ENCODE data around the gene RAPGEF1.
"Not testable (repeated sequence)": the region's sequence is repeated elsewhere in the genome, so short reads cannot be mapped to it uniquely, and the experiment has no call there.

The RAPGEF1 gene

DNA sequence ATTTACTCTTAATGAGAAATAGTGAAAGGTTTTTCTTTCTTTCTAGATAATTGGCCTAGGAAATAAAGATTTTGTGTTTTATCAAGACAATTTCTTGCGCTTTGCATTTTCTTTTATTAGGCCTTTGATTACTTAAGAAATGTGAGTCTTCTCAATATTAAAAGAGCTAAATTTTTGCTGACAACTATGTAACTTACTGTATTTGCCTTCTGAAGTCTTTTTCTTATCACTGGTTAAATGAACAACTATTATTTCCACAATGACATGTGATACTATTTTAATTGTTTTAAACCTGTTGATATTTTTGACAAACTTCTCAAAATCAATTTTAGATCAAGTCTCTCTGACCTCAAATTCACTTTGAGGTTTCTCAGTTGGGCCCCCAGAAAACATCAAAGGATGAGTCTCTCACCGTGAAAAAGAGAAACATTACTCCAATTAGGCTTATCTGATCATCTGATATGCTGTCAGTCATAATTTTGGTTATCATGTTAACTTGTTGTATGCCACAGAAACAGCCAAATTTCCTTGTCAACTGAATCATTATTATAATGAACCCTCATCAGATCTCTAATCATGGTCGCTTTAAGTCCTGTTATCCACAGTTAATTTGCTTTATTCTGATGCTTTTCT lies 48.8 kb downstream of the RAPGEF1 start:
- in situ Hi-C loops (cut with HindIII; ENCODE audit: low sequenced_read_pairs), result no loop called here
- DNase-seq (ENCODE audit: low read depth), result no peak
- TF ChIP-seq, protein P1, sequence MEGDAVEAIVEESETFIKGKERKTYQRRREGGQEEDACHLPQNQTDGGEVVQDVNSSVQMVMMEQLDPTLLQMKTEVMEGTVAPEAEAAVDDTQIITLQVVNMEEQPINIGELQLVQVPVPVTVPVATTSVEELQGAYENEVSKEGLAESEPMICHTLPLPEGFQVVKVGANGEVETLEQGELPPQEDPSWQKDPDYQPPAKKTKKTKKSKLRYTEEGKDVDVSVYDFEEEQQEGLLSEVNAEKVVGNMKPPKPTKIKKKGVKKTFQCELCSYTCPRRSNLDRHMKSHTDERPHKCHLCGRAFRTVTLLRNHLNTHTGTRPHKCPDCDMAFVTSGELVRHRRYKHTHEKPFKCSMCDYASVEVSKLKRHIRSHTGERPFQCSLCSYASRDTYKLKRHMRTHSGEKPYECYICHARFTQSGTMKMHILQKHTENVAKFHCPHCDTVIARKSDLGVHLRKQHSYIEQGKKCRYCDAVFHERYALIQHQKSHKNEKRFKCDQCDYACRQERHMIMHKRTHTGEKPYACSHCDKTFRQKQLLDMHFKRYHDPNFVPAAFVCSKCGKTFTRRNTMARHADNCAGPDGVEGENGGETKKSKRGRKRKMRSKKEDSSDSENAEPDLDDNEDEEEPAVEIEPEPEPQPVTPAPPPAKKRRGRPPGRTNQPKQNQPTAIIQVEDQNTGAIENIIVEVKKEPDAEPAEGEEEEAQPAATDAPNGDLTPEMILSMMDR (IDR thresholded peaks at IDR 0.05; ENCODE audit: low read depth, low read length, missing control alignments), result no peak
- no peak overlapping the region for H3K4me3 ChIP-seq (ENCODE audit: low read depth, low read length)

DNA sequence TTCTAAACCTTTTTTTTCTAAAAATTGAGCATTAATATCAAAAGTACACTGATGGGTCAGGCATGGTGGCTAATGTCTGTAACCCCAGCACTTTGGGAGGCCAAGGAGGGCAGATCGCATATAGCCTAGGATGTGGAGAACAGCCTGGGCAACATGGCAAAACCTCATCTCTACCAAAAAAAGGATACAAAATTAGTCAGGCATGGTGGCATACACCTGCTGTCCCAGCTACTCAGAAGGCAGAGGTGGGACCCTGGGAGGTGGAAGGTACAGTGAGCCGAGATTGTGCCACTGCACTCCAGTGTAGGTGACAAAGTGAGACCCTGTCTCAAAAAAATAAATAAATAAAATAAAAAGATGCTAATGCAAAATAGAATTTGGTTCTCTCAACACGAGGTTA lies 49.4 kb downstream of the RAPGEF1 start:
- TF ChIP-seq, protein P1 (IDR thresholded peaks at IDR 0.05; ENCODE audit: low read depth, low read length, missing control alignments), result no peak
- in situ Hi-C loops (cut with HindIII; ENCODE audit: low sequenced_read_pairs), result no loop called here
- no peak overlapping the region for H3K4me3 ChIP-seq (ENCODE audit: low read depth, low read length)
- no peak for DNase-seq (ENCODE audit: low read depth)

DNA sequence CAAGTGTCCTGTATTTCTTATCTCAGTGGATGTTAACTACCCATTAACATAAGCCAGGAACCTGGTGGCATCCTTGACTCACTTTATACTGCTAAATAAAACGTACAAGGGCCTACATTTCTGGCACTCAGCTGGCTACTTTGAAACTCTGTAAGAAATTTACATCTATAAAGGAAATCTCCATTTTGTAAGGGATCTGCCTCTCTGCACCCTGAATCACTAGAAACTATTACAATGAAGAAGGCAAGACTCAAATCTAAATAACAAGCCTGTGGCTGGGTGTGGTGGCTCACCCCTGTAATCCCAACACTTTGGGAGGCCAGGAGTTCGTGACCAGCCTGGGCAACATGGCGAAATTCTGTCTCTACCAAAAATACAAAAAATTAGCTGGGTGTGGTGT lies 51.5 kb downstream of the RAPGEF1 start:
- no peak for DNase-seq (ENCODE audit: low read depth)
- H3K4me3 ChIP-seq (ENCODE audit: low read depth, low read length), result no peak overlapping the region
- in situ Hi-C loops (cut with HindIII; ENCODE audit: low sequenced_read_pairs), result no loop called here
- TF ChIP-seq, protein P1 (IDR thresholded peaks at IDR 0.05; ENCODE audit: low read depth, low read length, missing control alignments), result no peak

DNA sequence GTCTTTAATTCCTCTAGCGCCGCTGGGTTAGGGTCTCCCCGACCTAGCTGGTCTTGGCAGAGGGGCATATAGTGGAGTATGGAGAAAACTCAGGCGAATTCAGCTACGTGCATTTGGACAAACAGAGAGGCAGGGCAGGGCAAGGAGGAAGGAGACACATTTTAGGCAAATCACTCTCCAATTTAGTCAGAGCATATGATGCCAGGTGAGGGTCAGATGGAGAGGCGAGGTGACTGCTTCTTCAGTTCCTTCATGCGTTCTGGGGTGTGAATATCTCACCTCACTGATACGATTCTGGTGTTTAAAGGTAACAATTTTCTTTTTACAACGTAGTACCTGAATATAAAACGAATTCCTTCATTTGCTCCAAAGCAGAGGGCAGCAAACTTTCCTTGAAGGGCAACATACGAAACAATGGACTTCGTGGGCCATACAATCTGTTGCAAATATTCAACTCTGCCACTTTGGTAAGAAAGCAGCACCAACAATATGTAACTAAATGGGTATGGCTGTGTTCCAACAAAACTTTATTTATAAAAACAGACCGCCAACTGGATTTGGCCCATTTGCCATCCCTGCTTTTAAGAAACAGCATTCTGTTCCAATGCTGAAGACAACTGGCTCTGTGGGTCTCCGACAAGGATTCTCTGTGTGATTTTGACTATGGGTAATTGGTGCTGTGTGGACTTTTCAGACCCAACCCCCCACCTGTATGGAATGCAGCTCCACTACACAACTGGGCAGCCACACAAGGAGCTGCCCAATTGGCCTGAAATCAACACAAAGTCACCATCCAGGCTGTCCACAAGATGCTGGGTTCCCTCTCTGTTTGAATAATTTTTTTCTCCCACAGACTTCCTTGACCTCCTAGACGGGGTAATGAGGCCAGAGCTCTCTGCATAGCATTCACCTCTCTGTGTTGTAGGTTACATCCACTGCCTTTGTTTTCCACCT lies 53.8 kb downstream of the RAPGEF1 start:
- no peak for DNase-seq (ENCODE audit: low read depth)
- in situ Hi-C loops (cut with HindIII; ENCODE audit: low sequenced_read_pairs), result no loop called here
- TF ChIP-seq, protein P1 (IDR thresholded peaks at IDR 0.05; ENCODE audit: low read depth, low read length, missing control alignments), result no peak
- H3K4me3 ChIP-seq (ENCODE audit: low read depth, low read length), result no peak overlapping the region

DNA sequence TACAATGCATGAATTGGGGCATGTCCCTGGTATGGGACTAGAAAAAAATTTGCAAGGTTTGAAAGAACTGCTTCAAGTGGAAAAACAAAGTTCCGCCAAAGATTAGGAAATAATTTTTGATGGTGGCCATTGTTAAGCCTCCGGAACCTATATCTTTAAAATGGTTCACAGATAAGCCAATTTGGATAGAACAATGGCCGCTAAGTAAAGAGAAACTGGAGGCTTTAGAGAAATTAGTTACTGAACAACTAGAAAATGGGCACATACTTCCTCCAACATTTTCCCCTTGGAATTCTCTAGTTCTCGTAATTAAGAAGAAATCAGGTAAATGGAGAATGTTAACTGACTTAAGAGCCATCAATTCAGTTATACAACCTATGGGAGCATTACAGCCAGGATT lies 56.8 kb downstream of the RAPGEF1 start:
- DNase-seq (ENCODE audit: low read depth); in situ Hi-C loops (cut with HindIII; ENCODE audit: low sequenced_read_pairs); H3K4me3 ChIP-seq (ENCODE audit: low read depth, low read length): not testable (repeated sequence)

DNA sequence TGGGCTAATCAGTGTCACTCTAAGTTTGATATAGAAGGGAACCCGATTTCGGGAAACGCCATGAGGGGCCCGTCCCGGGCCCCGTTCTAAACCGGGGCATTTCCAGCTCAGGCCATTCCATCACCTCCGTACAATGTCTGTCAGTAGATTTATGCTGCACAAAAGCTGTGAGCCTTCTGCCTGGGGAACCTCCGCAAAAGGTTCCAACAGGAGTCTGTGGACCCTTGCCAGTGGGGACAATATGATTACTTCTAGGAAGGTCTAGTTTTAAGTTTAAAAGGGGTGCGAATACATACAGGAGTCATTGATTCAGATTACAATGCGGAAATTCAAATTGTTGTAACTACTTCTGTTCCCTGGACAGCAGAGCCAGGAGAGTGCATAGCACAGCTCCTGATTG lies 57.6 kb downstream of the RAPGEF1 start:
- H3K4me3 ChIP-seq (ENCODE audit: low read depth, low read length), result no peak overlapping the region
- DNase-seq (ENCODE audit: low read depth), result no peak
- TF ChIP-seq, protein P1 (IDR thresholded peaks at IDR 0.05; ENCODE audit: low read depth, low read length, missing control alignments), result no peak
- in situ Hi-C loops (cut with HindIII; ENCODE audit: low sequenced_read_pairs), result no loop called here

DNA sequence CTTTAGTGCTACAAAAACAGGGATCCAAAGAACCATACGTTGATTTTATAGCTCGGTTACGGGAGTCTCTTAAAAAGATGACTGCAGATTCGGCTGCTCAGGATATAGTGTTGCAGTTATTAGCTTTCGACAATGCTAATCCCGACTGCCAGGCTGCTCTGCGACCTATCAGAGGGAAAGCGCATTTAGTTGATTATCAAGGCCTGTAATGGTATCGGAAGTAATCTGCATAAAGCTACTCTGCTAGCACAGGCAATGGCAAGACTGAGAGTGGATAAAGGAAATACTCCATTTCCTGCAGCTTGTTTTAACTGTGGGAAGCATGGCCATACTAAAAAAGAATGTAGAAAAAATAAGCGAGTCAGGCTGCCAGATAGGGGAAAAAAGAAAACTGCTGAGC lies 58.0 kb downstream of the RAPGEF1 start:
- H3K4me3 ChIP-seq (ENCODE audit: low read depth, low read length); DNase-seq (ENCODE audit: low read depth); in situ Hi-C loops (cut with HindIII; ENCODE audit: low sequenced_read_pairs): not testable (repeated sequence)

DNA sequence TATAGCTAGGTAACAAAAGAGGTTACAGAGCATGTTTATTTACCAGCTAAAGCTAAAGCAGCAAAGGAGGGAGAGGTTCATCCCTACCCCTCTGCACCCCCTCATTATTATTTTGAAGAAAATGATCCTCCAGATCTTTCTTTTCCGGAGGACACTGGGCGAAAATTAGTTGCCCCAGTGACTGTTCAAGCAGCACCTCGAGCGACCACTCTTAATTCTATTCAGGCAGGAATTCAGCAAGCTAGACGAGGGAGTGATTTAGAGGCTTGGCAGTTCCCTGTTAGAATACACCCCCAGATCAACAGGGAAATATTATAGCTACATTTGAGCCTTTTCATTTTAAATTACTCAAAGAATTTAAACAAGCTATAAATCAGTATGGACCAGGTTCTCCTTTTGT lies 58.8 kb downstream of the RAPGEF1 start:
- in situ Hi-C loops (cut with HindIII; ENCODE audit: low sequenced_read_pairs); H3K4me3 ChIP-seq (ENCODE audit: low read depth, low read length); DNase-seq (ENCODE audit: low read depth): not testable (repeated sequence)

All from astrocyte of the cerebellum (primary cell).